Left lung (tissue), 10 donors: ENCODE results near the gene HACD3. TPM values are rescaled to one million over a fixed set of nuclear protein-coding genes. Genes with fewer than 3 reads are reported as not detected.

Experiments used
- ATAC-seq: fragments of 200-7000 bp; cut with Tn5 transposase; one replicate; pipeline ENCODE4 v1.9.1; 2020; ENCODE audit warnings: moderate library complexity
- DNase-seq, 4 donors: peaks; one replicate each; pipeline ENCODE4 v3.0.0-alpha.2; 2013 to 2020
- H3K27ac ChIP-seq, 2 donors: fragments of 200-600 bp; sonication (generic) in 1 of 2; one replicate each; pipeline versions ENCODE4 v1.5.0 to v1.8.0; 2020 to 2021
- H3K27me3 ChIP-seq, 2 donors: fragments of 200-600 bp; sonication (generic) in 1 of 2; one replicate each; pipeline versions ENCODE4 v1.5.0 to v1.8.0; 2020 to 2021
- H3K36me3 ChIP-seq, 2 donors: fragments of 200-600 bp; sonication (generic) in 1 of 2; one replicate each; pipeline versions ENCODE4 v1.5.0 to v1.8.0; 2020 to 2021
- H3K4me1 ChIP-seq, 2 donors: fragments of 200-600 bp; one replicate each; pipeline ENCODE4 v1.8.0; 2021
- H3K4me3 ChIP-seq, 2 donors: fragments of 200-600 bp; sonication (generic) in 1 of 2; one replicate each; pipeline versions ENCODE4 v1.5.0 to v1.8.0; 2020 to 2021; ENCODE audit warnings: mild to moderate bottlenecking in 1 of 2
- H3K9me3 ChIP-seq, 2 donors: fragments of 200-600 bp; sonication (generic) in 1 of 2; one replicate each; pipeline versions ENCODE4 v1.5.0 to v1.8.0; 2020 to 2021
- CTCF ChIP-seq, 2 donors: fragments of 200-600 bp; sonication (generic) in 1 of 2; IDR thresholded peaks; one replicate each; pipeline versions ENCODE4 v1.5.0 to v1.8.0; 2021; ENCODE audit warnings: antibody characterized with exemption in 2 of 2
- intact Hi-C, 2 donors: fragments of 100-400 bp; cut with DNase I; formaldehyde crosslinking; loops; one replicate each; pipeline versions ENCODE4 v1.11.2 to v1.14.2; 2022
- polyA plus RNA-seq, 6 donors: library from polyadenylated mRNA; unstranded; fragments of 120-200 nt; gene quantifications; one replicate each; pipeline ENCODE4 v1.2.1, GENCODE V29; 2013; ENCODE audit not compliant: insufficient read length in 6 of 6
- total RNA-seq, 2 donors: library from RNA; stranded (reverse); fragmentation: NEBNext Ultra II Directional; extraction: Animal tissue kit (Norgen Biotek cat#: 25700); gene quantifications; one replicate each; pipeline ENCODE4 v1.2.1, GENCODE V29; 2021
- donor health status: DM: no; HTN: yes; CAD: no.
- donor health status: DM: no; HTN: no; CAD: no.

HACD3 gene
- total and polyA plus RNA-seq, 8 donors = 51.1 to 191 (median 159) TPM

GRCh38 chr15:65518633-65519285 is 11.5 kb upstream of the HACD3 start:
- peaks cover 0 to 4% of the 10 kb centered on the region in 2 donors for H3K36me3 ChIP-seq
- no peaks in the 10 kb centered on the region for H3K27me3 ChIP-seq
- ATAC-seq (no peak), DNase-seq (no peak)
- no peak overlapping the region for H3K27ac ChIP-seq
- H3K4me3 ChIP-seq = no peak overlapping the region
- intact Hi-C loops = no loop called here
- no peaks in the 10 kb centered on the region for H3K9me3 ChIP-seq
- no peak for TF ChIP-seq CTCF (IDR thresholded peaks at IDR 0.05)
- H3K4me1 ChIP-seq = peaks cover 9 to 29% of the 10 kb centered on the region in 2 donors

- no peak for ATAC-seq
- no peak overlapping the region for H3K27ac ChIP-seq
- no peaks in the 10 kb centered on the region for H3K9me3 ChIP-seq
- peak in 3 of 4 donors; percentile 12 to 80 (median 60) for DNase-seq
- TF ChIP-seq CTCF (IDR thresholded peaks at IDR 0.05) = no peak
- no peaks in the 10 kb centered on the region for H3K27me3 ChIP-seq
- intact Hi-C loops = no loop called here
- no peaks in the 10 kb centered on the region for H3K36me3 ChIP-seq
- H3K4me3 ChIP-seq = no peak overlapping the region
- peaks cover 3 to 5% of the 10 kb centered on the region in 2 donors for H3K4me1 ChIP-seq
These were observed 8.9 kb upstream of the HACD3 start for GRCh38 chr15:65521350-65521749.

GRCh38 chr15:65524226-65524625 is 6.0 kb upstream of the HACD3 start:
- Histone ChIP-seq H3K36me3 (no peaks in the 10 kb centered on the region), H3K27me3 (no peaks in the 10 kb centered on the region), H3K4me1 (no peaks in the 10 kb centered on the region), H3K4me3 (no peak overlapping the region), H3K9me3 (no peaks in the 10 kb centered on the region), H3K27ac (no peak overlapping the region)
- no peak for TF ChIP-seq CTCF (IDR thresholded peaks at IDR 0.05)
- intact Hi-C loops = no loop called here
- no peak for DNase-seq
- ATAC-seq = no peak

- TF ChIP-seq CTCF (IDR thresholded peaks at IDR 0.05) = no peak
- Histone ChIP-seq H3K4me1 (peaks cover 0 to 6% of the 10 kb centered on the region in 2 donors), H3K4me3 (no peak overlapping the region), H3K27me3 (no peaks in the 10 kb centered on the region), H3K9me3 (no peaks in the 10 kb centered on the region), H3K27ac (no peak overlapping the region), H3K36me3 (no peaks in the 10 kb centered on the region)
- DNase-seq (no peak), ATAC-seq (no peak)
- intact Hi-C loops = no loop called here
These were observed 4.6 kb upstream of the HACD3 start for GRCh38 chr15:65525622-65526021.

GRCh38 chr15:65528461-65529060 is 1.7 kb upstream of the HACD3 start:
- DNase-seq (no peak), ATAC-seq (no peak)
- H3K27ac ChIP-seq = no peak overlapping the region

More at GRCh38 chr15:65528461-65529060, 1.7 kb upstream of the HACD3 start:
- Histone ChIP-seq H3K27me3 (no peaks in the 10 kb centered on the region), H3K36me3 (no peaks in the 10 kb centered on the region), H3K9me3 (no peaks in the 10 kb centered on the region), H3K4me3 (no peak overlapping the region), H3K4me1 (peaks cover 5 to 21% of the 10 kb centered on the region in 2 donors)
- intact Hi-C loops = no loop called here
- TF ChIP-seq CTCF (IDR thresholded peaks at IDR 0.05) = no peak
